ENCODE data around the gene EFEMP2.

DNA sequence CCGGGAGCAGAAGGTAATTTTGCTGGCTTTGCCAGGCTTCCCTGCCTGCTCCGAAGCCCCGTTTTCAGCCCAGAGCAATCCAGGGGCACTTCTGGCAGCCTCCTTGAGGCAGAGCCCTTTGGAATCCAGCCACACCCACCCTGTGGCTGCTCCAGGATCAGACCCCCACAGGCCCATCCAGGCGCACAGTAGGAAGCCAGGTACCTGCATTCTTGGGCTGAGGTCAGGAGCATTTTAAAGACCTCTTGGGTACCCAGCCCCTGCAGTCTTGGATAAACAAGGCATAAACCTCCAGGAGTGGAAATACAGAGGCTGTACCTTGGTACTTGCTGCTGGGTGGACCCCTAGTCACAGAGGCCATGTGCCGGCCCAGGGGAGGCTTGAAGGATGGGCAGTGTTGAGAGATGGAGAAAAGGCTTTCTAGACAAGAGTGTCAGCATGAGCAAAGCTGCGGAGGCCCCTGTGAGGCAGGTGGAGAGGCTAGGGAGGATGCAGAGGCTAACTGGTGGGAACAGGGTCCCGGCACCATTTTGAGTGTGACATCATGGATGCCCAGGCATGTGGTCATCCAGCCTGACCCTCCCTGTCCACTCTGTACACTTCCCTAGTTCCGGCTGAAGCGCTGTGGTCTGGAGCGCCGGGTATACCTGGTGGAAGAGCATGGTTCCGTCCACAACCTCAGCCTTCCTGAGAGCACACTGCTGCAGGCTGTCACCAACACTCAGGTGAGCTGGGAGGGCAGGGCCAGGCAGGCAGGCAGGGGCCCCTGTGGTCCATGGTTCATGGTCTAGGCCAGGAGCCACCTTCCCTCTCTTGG lies 8.5 kb downstream of the EFEMP2 start:
- TF ChIP-seq, protein P1, sequence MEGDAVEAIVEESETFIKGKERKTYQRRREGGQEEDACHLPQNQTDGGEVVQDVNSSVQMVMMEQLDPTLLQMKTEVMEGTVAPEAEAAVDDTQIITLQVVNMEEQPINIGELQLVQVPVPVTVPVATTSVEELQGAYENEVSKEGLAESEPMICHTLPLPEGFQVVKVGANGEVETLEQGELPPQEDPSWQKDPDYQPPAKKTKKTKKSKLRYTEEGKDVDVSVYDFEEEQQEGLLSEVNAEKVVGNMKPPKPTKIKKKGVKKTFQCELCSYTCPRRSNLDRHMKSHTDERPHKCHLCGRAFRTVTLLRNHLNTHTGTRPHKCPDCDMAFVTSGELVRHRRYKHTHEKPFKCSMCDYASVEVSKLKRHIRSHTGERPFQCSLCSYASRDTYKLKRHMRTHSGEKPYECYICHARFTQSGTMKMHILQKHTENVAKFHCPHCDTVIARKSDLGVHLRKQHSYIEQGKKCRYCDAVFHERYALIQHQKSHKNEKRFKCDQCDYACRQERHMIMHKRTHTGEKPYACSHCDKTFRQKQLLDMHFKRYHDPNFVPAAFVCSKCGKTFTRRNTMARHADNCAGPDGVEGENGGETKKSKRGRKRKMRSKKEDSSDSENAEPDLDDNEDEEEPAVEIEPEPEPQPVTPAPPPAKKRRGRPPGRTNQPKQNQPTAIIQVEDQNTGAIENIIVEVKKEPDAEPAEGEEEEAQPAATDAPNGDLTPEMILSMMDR (IDR thresholded peaks at IDR 0.05; ENCODE audit: low read depth, low read length), result no peak
- TF ChIP-seq POLR2A (IDR thresholded peaks at IDR 0.05; ENCODE audit: extremely low read depth, insufficient read length), result no peak
- TF ChIP-seq, protein P2, sequence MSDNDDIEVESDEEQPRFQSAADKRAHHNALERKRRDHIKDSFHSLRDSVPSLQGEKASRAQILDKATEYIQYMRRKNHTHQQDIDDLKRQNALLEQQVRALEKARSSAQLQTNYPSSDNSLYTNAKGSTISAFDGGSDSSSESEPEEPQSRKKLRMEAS (IDR thresholded peaks at IDR 0.05; ENCODE audit: low read depth, low read length), result no peak

Measured in NB4 (cell line).